Measurements from ENCODE around the gene EXD2. TPM values are rescaled to one million over a fixed set of nuclear protein-coding genes. Genes with fewer than 3 reads are reported as not detected.

The EXD2 gene
- total RNA-seq, 1 experiment from 2014 or later = 9.5 TPM

GRCh38 chr14:69141550-69141949, 49.7 kb upstream of the EXD2 start:
- Histone ChIP-seq H3K4me1 (ENCODE audit: control insufficient read depth, insufficient read depth, low read length) (no peaks in the 10 kb centered on the region), H3K9me3 (ENCODE audit: control insufficient read depth, insufficient read depth, low read depth, low read length) (no peaks in the 10 kb centered on the region), H3K4me3 (ENCODE audit: low read depth in 2 of 2, low read length in 2 of 2) (no peak overlapping the region), H3K36me3 (ENCODE audit: control insufficient read depth, insufficient read depth, low read length) (no peaks in the 10 kb centered on the region; the same call in 1 of the 2 replicates), H3K27me3 (ENCODE audit: control insufficient read depth, insufficient read depth, low read length) (no peaks in the 10 kb centered on the region), H3K27ac (ENCODE audit: low read length) (no peak overlapping the region)
- no peak for TF ChIP-seq TCF7L2 (IDR thresholded peaks at IDR 0.05; ENCODE audit: low read depth, low read length)
- TF ChIP-seq REST (IDR thresholded peaks at IDR 0.05; ENCODE audit: insufficient read depth in 1 of 2, low read depth in 2 of 2, low read length in 1 of 2) = no peak
- no peak for TF ChIP-seq POLR2AphosphoS5 (IDR thresholded peaks at IDR 0.05; ENCODE audit: low read depth, low read length)
- no peak for TF ChIP-seq CTCF (IDR thresholded peaks at IDR 0.05)
- no peak for TF ChIP-seq SIN3A (IDR thresholded peaks at IDR 0.05; ENCODE audit: borderline replicate concordance, insufficient read depth, low read depth, low read length)
- ChIA-PET POLR2A (no interaction called here), CTCF (no interaction called here)
- in situ Hi-C loops (cut with HindIII; ENCODE audit: low pct_unique_long_range_greater_than_20kb, low sequenced_read_pairs) (no loop called here), intact Hi-C loops (cut with micrococcal nuclease; ENCODE audit: unreplicated experiment) (no loop called here)
- DNase-seq (ENCODE audit: low read depth, low spot score) (no peak), ATAC-seq (no peak)
- no TSS peak for BruUV-seq (replicated peaks)

- TF ChIP-seq REST (IDR thresholded peaks at IDR 0.05; ENCODE audit: insufficient read depth in 1 of 2, low read depth in 2 of 2, low read length in 1 of 2) = no peak
- TF ChIP-seq TCF7L2 (IDR thresholded peaks at IDR 0.05; ENCODE audit: low read depth, low read length) = no peak
- no peak for TF ChIP-seq CTCF (IDR thresholded peaks at IDR 0.05)
- no peak for TF ChIP-seq SIN3A (IDR thresholded peaks at IDR 0.05; ENCODE audit: borderline replicate concordance, insufficient read depth, low read depth, low read length)
- TF ChIP-seq POLR2AphosphoS5 (IDR thresholded peaks at IDR 0.05; ENCODE audit: low read depth, low read length) = no peak
- in situ Hi-C loops (cut with HindIII; ENCODE audit: low pct_unique_long_range_greater_than_20kb, low sequenced_read_pairs) = no loop called here
- Histone ChIP-seq H3K9me3 (ENCODE audit: control insufficient read depth, insufficient read depth, low read depth, low read length) (no peaks in the 10 kb centered on the region), H3K4me1 (ENCODE audit: control insufficient read depth, insufficient read depth, low read length) (no peaks in the 10 kb centered on the region), H3K27me3 (ENCODE audit: control insufficient read depth, insufficient read depth, low read length) (no peaks in the 10 kb centered on the region), H3K27ac (ENCODE audit: low read length) (no peak overlapping the region), H3K36me3 (ENCODE audit: control insufficient read depth, insufficient read depth, low read length) (no peaks in the 10 kb centered on the region; the same call in 1 of the 2 replicates), H3K4me3 (ENCODE audit: low read depth in 2 of 2, low read length in 2 of 2) (no peak overlapping the region)
- no TSS peak for BruUV-seq (replicated peaks)
- DNase-seq (ENCODE audit: low read depth, low spot score) = no peak
- ChIA-PET POLR2A (no interaction called here), CTCF (no interaction called here)
- intact Hi-C loops (cut with micrococcal nuclease; ENCODE audit: unreplicated experiment) = no loop called here
- no peak for ATAC-seq
These were observed 49.2 kb upstream of the EXD2 start for GRCh38 chr14:69142101-69142500.

Data from Panc1 (cell line).